Raji (cell line): ENCODE results near the gene RAD51B.

Source experiments
- POLR2A ChIP-seq: IDR thresholded peaks from 2 replicates; pipeline ENCODE4 v1.6.1; 2011; ENCODE audit warnings: low read depth, low read length, control low read depth; ENCODE audit not compliant: insufficient read depth

The RAD51B gene

DNA sequence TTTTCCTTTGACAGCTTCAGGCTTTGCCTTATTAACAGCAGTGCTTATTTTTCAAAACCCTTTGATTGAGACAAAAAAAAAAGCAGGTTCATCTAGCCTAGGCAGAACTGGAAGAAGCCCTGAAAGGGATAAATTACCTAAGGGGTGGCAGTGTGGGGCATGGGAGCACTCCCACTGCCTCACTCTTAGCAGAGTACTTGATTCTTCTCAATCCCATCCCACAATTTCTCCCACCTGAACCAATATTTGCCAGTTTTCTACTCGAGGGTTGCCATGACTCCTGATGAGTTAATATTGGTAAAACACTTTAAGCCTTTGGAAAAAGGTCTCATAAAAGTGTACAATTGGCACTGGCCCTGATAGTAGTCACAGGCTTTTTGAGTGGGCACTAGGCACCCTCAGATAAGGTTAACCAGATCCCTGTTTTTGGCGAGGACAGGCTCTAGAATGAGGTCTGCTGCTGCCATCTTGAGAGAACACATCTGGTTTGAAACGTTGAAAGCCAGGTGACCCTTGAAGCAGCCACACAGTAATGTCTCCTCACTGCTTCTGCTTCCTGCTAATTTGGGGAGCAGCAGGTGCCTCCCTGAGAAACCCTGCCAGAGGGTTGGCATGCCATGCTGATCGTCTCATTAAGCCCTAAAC lies 320.0 kb downstream of the RAD51B start:
- no peak for TF ChIP-seq POLR2A

DNA sequence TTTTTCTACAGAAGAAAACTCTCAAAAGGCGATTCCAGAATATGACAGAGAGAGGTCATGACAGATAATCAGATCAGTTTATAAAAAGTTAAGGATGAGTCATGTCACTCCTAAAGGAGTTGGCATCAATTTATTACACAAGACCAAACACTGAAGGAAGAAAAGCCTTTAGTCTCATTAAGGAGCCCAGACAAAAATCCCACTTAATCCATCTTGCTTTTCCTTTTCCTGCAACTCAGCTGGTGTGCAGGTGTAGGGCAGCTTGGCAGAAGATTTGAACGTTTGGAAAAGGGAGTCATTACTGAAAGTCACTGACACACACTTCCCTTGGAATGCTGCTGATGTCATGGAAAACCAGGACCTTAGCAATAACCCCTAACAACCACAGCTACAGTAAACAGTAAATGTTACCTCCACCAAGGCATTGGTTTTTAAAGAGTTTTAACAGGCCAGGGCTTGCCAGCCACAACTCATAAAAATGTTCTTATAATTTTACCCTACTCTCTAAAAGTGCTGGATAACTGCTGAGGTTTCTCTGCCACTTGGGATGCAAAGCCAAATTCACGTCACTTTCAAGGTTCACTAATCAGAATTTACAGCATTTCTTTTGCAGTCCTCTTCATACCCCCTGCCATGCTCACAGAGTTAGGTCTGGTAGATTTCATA lies 320.6 kb downstream of the RAD51B start:
- no peak for TF ChIP-seq POLR2A

DNA sequence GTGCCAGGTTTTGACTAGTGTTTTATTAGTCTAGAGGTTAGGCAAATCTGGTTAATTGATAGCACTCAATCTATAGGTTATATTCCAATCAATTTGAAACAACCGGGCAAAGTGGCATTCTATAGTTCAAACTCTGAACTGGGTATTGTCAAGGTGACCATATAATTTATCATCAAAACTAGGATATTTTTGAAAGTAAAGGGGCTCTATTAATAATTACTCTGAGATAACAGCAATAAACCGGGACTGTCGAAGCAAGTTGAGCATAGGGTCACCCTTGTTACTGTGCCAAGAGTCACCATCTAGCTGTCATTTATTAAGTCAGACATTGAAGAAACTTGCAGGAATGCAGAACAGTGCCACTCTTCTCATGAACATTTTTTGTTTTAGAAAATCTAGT lies 321.2 kb downstream of the RAD51B start:
- no peak for TF ChIP-seq POLR2A

DNA sequence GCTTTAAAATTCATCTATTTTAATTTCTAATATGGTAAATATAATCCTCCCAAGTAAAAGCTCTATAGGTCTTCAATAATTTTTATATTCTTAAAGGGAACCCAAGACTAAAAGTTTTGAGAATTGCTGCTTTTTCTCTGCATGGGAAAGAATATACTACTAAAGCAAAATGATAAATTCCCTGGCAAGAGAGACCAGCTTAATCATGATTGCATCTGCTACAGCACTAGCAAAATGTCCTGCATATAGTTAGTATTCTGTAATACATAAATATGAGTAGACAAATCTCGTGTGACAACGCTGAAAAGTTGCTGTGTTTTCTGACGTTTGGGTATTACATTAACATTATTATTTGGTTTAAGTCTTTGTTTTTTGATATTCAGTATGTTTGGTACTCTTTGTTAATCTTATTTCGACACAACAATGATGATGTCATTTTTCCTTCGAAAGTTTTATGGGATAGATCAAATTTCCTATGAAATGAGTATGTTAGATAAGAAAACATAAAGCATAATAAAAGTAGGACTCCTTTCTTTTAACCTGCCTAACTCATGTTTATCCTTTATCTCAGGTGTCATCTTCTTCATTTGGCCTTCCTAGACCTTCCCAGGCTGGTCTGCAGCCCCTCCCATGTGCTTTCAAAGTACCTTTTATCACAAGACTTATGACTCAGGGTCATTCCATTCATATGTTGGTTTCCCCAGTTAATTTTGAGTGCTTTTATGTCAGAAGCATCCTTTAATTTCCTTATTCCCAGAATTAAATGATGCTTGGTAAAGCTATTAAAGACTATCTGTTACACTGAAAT lies 321.9 kb downstream of the RAD51B start:
- no peak for TF ChIP-seq POLR2A

DNA sequence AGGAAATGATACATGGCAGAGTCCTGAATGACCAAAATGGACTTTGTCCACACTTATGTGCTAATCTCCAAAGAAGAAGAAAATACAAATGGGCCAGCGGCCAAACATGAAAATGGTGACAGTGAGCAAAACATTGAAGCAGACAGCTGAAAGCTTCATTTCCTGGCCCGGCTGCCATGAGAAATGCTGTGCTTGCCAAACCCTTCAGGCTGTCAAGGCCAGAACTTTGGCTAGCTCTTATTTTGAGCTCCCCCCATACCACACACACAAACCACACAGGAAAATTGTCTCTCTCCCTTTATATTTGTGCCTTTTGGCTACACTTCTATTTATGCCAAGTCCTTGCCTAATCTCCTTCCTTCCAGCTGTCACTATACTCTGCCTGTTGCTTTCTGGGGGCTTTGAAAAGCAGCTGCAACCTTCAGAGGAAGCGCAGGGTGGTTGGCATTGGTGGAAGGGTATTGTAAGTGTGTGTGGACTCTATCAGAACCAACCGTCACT lies 323.8 kb downstream of the RAD51B start:
- TF ChIP-seq POLR2A = no peak

DNA sequence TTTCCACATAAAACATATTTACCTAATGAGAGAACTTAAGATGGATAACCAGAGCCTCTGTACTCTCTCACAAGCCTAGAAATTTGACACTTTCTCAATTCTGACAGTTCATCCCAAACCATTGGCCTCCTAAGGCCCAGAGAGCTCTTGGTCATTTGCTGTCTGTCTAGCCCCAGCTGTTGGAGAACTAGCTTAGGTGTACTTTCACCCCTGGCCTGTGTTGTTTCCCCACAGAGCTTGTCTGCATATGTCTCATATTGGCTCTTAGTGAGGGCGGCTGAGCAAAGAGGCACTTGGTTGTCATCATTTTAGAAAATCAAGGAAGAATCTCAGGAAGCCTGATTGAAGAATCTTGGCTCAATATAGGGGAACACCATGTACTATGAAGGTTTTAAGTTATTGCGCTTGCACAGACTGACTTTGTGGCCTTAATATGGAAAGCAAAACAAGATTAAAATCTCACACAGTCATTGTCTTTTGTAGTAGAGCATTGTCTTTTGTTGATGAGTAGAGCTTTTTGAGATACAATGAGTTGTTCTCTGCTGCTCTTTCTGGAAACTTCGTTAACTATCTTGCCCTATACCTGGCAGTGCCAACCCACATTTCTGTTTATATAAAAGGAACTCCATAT lies 324.6 kb downstream of the RAD51B start:
- TF ChIP-seq POLR2A = no peak

DNA sequence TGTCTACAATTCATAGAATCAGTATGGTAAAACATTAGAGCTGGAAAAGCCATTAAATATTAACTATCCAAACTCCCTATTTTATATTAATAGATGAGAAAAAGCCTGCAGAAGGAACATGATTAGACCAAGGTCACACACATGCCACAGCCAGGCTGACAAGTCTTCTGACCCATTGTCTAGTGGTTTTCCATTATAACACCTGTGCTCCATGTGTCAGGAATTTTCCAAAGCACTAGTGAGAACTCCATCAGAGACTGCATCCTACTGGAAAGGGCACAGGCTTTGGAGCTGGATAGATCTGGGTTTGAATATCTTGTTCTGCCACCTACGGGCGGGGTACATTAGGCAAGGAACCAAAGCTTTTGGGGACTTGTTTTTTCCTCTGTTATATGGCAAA lies 325.5 kb downstream of the RAD51B start:
- no peak for TF ChIP-seq POLR2A

DNA sequence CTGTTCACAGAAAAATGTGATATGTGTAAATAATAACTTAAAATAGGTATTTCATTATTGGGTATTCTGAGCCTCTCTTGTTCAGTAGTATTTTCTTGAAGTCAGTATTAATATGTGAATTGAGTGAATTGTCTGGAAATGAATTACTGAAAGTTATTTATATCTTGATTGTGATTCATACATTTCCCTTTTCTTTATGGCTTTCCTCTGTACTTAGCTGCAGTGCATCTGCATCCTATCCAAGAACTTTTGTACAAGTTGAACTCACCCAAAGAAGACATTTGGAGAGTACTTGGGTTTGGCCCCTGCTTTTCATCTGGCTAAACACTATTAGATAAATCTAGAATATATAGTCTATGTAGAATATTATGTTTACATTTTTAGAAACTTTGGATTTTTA lies 326.0 kb downstream of the RAD51B start:
- no peak for TF ChIP-seq POLR2A

DNA sequence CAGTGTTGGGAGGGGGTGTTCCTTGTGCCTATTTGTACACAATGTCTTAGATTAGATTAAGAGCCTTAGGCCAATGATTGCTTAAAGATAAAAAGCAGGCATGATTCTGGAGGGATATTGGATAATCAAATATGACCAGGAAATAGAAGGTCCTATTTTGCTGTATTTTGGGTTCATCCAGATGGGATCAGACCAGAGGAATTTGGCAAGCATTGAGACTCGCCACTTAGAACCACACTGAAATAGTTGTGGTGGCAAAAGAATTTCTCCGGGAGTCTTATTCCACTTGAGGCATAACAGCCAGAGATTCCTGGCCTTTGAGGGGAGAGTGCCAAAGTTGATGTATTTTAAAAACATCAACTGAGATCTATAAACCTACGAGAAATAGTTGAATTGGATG lies 327.2 kb downstream of the RAD51B start:
- TF ChIP-seq POLR2A = no peak

DNA sequence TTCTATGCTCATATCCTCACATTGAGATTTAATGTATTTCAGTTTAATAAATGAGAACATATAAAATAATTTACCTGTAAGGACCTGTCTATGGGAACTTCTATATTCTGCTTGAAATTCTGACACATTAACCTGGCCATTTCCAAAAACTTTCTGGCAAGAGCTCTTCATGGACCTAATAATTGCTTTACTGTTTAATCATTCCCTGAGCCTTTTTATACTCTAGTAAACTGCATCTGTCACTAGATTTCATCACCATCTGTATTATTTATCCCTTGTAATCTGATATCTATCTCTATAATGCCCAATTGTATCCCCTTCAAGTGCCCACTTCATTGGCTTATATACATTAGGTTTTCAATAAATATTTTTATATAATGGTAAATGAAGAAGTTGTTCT lies 327.7 kb downstream of the RAD51B start:
- TF ChIP-seq POLR2A = no peak

DNA sequence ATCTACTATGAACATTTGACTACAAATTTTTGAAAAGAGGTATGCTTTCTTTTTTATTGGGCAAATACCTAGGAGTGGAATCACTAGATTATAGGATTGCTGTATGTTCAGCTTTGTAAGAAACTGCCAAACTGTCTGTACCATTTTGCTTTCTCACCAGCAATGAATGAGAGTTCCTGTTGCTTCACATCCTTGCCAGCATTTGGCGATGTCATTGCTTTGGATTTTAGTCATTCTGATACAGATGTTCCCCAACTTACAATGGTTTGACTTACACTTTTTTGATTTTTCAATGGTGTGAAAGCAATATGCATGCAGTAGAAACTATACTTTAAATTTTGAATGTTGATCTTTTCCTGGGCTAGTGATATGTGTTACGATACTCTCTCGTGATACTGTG lies 328.7 kb downstream of the RAD51B start:
- no peak for TF ChIP-seq POLR2A

DNA sequence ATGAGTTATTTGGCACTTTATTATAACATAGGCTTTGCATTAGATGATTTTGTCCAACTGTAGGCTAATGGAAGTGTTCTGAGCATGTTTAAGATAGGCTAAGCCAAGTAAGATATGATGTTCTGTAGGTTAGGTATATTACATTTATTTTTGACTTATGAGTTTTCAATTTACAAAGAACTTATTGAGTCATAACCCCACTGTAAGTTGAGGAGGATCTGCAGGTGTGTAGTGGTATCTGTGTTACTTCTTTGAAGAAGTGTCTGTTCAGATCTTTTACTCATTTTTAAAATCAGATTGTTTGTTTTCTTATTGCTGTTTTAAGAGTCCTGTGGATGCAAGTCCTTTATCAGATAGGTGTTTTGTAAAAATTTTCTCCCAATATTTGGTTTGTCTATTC lies 329.2 kb downstream of the RAD51B start:
- TF ChIP-seq POLR2A = no peak

DNA sequence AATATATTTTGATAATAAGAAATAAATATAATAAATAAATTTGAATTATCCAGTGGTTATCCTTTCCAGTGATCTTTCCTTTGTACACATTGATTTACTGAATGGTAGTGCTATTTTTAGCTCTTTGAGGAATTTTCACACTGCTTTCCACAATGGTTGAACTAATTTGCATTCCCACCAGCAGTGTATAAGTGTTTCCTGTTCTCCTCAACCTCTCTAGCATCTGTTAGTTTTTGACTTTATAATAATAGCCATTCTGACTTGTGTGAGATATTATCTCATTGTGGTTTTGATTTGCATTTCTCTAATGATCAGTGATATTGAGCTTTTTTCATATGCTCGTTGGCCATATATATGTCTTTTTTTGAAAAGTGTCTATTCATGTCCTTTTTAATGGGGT lies 333.7 kb downstream of the RAD51B start:
- TF ChIP-seq POLR2A = no peak

DNA sequence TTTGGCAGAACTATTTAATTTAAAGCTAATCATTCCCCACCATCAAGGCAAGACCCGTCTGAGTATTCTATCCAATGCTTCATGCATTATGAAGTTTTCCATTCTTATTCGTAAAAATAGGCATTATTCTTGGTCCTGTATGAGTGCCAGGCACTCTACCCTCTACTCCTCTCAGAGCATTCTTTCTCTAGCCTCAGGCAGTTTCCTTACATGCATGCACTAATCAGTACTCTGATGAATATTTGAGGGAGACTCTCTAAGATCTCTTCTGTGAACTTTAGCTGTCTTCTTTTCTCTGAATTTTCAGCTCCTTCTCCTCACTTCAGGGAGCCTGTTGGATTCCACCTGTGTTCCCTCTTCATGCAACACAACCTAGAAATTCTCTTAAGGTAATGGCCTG lies 334.7 kb downstream of the RAD51B start:
- TF ChIP-seq POLR2A = no peak

DNA sequence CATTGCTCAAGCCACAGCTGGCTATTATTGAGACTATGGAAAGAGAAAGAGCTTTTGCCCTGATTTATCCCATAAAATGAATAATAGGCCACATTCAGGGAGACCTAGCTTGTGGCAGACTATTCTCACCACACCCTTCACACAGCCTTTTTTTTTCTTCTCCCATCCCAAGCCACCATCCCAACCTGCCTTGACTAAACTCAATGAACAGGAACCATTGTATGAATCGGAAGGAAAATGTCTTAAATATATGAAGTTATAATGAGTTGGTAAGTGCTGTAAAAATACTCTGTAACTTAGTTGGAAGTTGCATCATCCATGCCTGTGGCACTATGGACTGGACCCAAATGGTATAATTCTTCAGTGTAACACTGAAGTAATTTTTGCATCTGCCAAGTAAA lies 338.4 kb downstream of the RAD51B start:
- no peak for TF ChIP-seq POLR2A
